Keratinocyte (primary cell): ENCODE data around the gene GTF3C5. TPM values are rescaled to one million over a fixed set of nuclear protein-coding genes. Genes with fewer than 3 reads are reported as not detected.
"Not testable (repeated sequence)": the region's sequence is repeated elsewhere in the genome, so short reads cannot be mapped to it uniquely, and the experiment has no call there.

Experiments used
- DNase-seq: peaks from one replicate; pipeline ENCODE4 v3.0.0-alpha.2; 2011; ENCODE audit warnings: low read depth, missing footprints, low spot score
- FAIRE-seq: peaks from 2 replicates; lab custom pipeline; 2011; peaks lifted over from hg19 to GRCh38; lab: Jason Lieb, UNC
- H2AFZ ChIP-seq: 2 replicates; pipeline ENCODE4 v1.6.0; 2012; ENCODE audit warnings: low read length, control low read depth, inconsistent platforms; ENCODE audit not compliant: control insufficient read depth
- H3K27ac ChIP-seq: 2 replicates; pipeline ENCODE4 v1.5.1; 2011; ENCODE audit warnings: low read length; ENCODE audit not compliant: control insufficient read depth, insufficient read depth
- H3K27me3 ChIP-seq: 3 replicates; pipeline ENCODE4 v1.6.0; 2011; ENCODE audit warnings: low read length; ENCODE audit not compliant: control insufficient read depth, insufficient read depth; ENCODE audit errors: extremely low read depth
- H3K36me3 ChIP-seq, 2 experiments: 2 replicates in 1 of 2; 3 replicates in 1 of 2; pipeline ENCODE4 v1.5.1; 2011; ENCODE audit warnings: low read length in 2 of 2, mild to moderate bottlenecking in 1 of 2; ENCODE audit not compliant: control insufficient read depth in 2 of 2, insufficient read depth in 2 of 2; ENCODE audit errors: extremely low read depth in 1 of 2
- H3K4me1 ChIP-seq: 3 replicates; pipeline ENCODE4 v1.5.1; 2011; ENCODE audit warnings: low read length; ENCODE audit not compliant: control insufficient read depth, insufficient read depth; ENCODE audit errors: extremely low read depth
- H3K4me2 ChIP-seq: 3 replicates; pipeline ENCODE4 v1.6.0; 2011; ENCODE audit warnings: low read depth, low read length; ENCODE audit not compliant: control insufficient read depth, insufficient read depth; ENCODE audit errors: extremely low read depth
- H3K4me3 ChIP-seq, 3 experiments: fragments of 200-600 bp in 1 of 3; sonication (generic) in 1 of 3; 2 replicates in 2 of 3; 3 replicates in 1 of 3; pipeline ENCODE4 v1.5.1; 2011 to 2016; ENCODE audit warnings: low read length in 3 of 3, mild to moderate bottlenecking in 3 of 3, control low read depth in 2 of 3, inconsistent platforms in 1 of 3, low read depth in 1 of 3, mixed read lengths in 1 of 3, mixed run types in 1 of 3, moderate library complexity in 1 of 3; ENCODE audit not compliant: control insufficient read depth in 2 of 3, insufficient read depth in 2 of 3; ENCODE audit errors: extremely low read depth in 1 of 3
- H3K79me2 ChIP-seq: 2 replicates; pipeline ENCODE4 v1.6.0; 2012; ENCODE audit warnings: low read length; ENCODE audit not compliant: control insufficient read depth, insufficient read depth
- H3K9ac ChIP-seq: 3 replicates; pipeline ENCODE4 v1.6.0; 2011; ENCODE audit warnings: low read length; ENCODE audit not compliant: control insufficient read depth, insufficient read depth; ENCODE audit errors: extremely low read depth
- H3K9me1 ChIP-seq: 3 replicates; pipeline ENCODE4 v1.6.0; 2011; ENCODE audit warnings: low read length; ENCODE audit not compliant: control insufficient read depth, insufficient read depth; ENCODE audit errors: extremely low read depth
- H3K9me3 ChIP-seq: 2 replicates; pipeline ENCODE4 v1.5.1; 2012; ENCODE audit warnings: low read depth, low read length; ENCODE audit not compliant: control insufficient read depth
- H4K20me1 ChIP-seq: 3 replicates; pipeline ENCODE4 v1.6.0; 2011; ENCODE audit warnings: low read length; ENCODE audit not compliant: control insufficient read depth, insufficient read depth; ENCODE audit errors: extremely low read depth
- dilution Hi-C: fragments of 300-500 bp; cut with MboI; formaldehyde crosslinking; loops from one replicate; pipeline ENCODE4 v1.7.0; 2020; ENCODE audit warnings: low sequenced_read_pairs; ENCODE audit not compliant: extremely low pct_ligation_motif_present
- polyA plus RNA-seq, 5 experiments: library from polyadenylated mRNA; depleted of rRNA in 3 of 5; stranded (reverse) in 3 of 5; stranded (forward) in 1 of 5; unstranded in 1 of 5; fragments of >200 nt; gene quantifications; 1 replicate in 1 of 5; 2 replicates in 3 of 5; 3 replicates in 1 of 5; pipeline versions ENCODE4 v1.2.1 to v1.2.3, GENCODE V29; 2011 to 2012; ENCODE audit warnings: missing spikeins in 2 of 5, low read depth in 1 of 5, low replicate concordance in 1 of 5

Gene GTF3C5
- polyA plus RNA-seq, 1 donor (not counting 4 experiments of a cell fraction or from before 2014, with no cell fraction given), result 37.2 TPM

DNA sequence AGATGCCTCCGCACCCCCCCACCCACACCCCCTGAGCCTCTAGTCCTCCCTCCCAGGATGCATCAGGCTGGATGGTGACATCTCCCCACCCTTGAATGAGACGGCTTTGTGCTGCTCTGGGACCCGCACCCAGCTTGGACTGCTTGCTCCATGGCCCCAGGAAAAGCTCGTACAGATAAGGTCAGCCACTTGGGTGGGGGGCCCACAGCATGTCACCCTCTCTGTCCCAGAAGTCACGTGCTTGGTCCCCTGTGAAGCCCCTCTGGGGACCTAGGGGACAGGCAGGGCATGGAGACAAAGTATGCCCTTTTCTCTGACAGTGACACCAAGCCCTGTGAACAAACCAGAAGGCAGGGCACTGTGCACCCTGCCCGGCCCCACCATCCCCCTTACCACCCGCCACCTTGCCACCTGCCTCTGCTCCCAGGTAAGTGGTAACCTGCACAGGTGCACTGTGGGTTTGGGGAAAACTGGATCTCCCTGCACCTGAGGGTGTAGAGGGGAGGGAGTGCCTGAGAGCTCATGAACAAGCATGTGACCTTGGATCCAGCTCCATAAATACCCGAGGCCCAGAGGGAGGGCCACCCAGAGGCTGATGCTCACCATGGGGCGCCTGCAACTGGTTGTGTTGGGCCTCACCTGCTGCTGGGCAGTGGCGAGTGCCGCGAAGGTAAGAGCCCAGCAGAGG, 51.3 kb downstream of the GTF3C5 start:
- H3K4me3 ChIP-seq, dilution Hi-C loops, H4K20me1 ChIP-seq, H3K9me3 ChIP-seq, H3K27ac ChIP-seq, H3K79me2 ChIP-seq, H3K4me1 ChIP-seq, DNase-seq, H3K36me3 ChIP-seq, H3K9ac ChIP-seq, H3K9me1 ChIP-seq, H3K4me2 ChIP-seq, H2AFZ ChIP-seq, FAIRE-seq: not testable (repeated sequence)
- H3K27me3 ChIP-seq, result peaks cover 16% of the 10 kb centered on the region

DNA sequence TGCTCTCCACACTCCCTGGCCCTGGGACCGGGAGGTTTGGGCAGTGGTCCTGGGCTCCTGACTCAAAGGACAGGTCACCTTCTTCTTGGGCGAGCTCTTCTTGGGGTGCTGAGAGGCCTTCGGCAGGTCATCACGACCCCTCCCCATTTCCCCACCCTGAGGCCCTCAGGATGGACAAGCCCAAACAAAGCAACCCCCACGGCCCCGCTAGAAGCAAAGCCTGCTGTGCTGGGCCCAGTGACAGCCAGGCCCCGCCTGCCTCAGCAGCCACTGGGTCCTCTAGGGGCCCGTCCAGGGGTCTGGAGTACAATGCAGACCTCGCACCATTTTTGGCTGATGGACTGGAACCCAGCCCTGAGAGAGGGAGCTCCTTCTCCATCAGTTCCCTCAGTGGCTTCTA, 52.9 kb downstream of the GTF3C5 start:
- FAIRE-seq, H3K9ac ChIP-seq, H3K9me1 ChIP-seq, H3K36me3 ChIP-seq, H2AFZ ChIP-seq, H3K4me1 ChIP-seq, H3K27ac ChIP-seq, DNase-seq, H3K4me2 ChIP-seq, H3K4me3 ChIP-seq, H4K20me1 ChIP-seq, H3K9me3 ChIP-seq, dilution Hi-C loops, H3K79me2 ChIP-seq: not testable (repeated sequence)
- peaks cover 12% of the 10 kb centered on the region for H3K27me3 ChIP-seq

DNA sequence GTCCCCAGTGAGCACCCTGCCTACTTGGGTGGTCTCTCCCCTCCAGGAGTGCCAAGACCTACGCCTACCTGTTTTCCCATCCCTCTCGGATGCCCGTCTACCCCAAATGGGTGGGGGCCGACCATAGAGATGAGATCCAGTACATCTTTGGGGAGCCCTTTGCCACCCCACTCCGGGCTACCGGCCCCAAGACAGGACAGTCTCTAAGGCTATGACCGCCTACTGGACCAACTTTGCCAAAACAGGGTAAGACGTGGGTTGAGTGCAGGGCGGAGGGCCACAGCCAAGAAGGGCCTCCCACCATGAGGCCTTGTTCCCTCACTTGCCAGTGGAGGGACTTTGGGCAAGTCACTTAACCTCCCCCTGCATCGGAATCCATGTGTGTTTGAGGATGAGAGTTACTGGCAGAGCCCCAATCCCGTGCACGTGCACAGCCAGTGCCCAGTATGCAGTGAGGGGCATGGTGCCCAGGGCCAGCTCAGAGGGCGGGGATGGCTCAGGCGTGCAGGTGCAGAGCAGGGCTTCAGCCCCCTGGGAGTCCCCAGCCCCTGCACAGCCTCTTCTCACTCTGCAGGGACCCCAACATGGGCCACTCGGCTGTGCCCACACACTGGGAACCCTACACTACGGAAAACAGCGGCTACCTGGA, 55.5 kb downstream of the GTF3C5 start:
- H3K9me1 ChIP-seq, dilution Hi-C loops, H3K4me2 ChIP-seq, DNase-seq, H3K79me2 ChIP-seq, H3K9me3 ChIP-seq, H2AFZ ChIP-seq, H3K27me3 ChIP-seq, H3K36me3 ChIP-seq, FAIRE-seq, H3K9ac ChIP-seq, H3K4me1 ChIP-seq, H4K20me1 ChIP-seq, H3K27ac ChIP-seq, H3K4me3 ChIP-seq: not testable (repeated sequence)
